ENCODE data around the gene HTT. TPM values are rescaled to one million over a fixed set of nuclear protein-coding genes. Genes with fewer than 3 reads are reported as not detected.

Gene HTT
- total RNA-seq, 1 donor = 44.5 TPM

DNA sequence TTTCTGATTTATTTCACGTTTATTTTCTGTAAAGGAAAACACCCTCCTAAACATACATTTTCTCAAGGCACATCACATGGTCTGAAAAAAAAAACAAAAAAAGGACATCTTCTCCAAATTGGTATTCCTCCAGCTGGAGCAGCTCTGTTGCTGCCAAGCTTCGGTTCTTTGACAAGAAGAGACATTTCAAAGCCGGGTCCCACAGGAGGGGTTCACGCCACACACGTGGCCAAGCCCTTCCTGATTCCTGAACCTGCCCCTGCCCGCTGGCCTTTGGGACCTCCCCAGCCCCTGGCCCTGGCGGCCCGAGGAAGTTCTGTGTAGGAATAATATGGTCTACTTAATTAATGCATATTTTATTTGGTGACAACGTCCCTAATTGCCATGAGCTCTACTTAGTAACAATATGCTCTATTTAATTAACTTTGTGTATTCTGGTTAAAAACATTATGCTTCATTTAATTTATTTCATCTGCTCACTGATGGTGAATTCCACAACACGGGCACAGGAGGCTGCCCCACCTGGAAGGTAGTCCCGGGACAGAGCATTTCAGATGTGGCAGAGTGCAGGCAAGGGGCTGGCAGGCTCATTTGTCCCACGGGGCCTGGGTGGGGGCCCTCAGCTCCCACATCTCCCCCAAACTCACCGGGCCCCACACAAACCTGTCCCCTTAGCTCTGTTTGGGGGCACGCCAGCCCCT lies 212.9 kb downstream of the HTT start:
- no peaks in the 10 kb centered on the region for H4K20me1 ChIP-seq (ENCODE audit: insufficient read depth, low read length)
- TF ChIP-seq, protein P1, sequence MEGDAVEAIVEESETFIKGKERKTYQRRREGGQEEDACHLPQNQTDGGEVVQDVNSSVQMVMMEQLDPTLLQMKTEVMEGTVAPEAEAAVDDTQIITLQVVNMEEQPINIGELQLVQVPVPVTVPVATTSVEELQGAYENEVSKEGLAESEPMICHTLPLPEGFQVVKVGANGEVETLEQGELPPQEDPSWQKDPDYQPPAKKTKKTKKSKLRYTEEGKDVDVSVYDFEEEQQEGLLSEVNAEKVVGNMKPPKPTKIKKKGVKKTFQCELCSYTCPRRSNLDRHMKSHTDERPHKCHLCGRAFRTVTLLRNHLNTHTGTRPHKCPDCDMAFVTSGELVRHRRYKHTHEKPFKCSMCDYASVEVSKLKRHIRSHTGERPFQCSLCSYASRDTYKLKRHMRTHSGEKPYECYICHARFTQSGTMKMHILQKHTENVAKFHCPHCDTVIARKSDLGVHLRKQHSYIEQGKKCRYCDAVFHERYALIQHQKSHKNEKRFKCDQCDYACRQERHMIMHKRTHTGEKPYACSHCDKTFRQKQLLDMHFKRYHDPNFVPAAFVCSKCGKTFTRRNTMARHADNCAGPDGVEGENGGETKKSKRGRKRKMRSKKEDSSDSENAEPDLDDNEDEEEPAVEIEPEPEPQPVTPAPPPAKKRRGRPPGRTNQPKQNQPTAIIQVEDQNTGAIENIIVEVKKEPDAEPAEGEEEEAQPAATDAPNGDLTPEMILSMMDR (IDR thresholded peaks at IDR 0.05; ENCODE audit: extremely low read depth, low read depth, low read length) = no peak
- H3K9me3 ChIP-seq (ENCODE audit: low read depth, low read length) = no peaks in the 10 kb centered on the region
- no peak overlapping the region for H2AFZ ChIP-seq (ENCODE audit: low read length)
- H3K4me1 ChIP-seq (ENCODE audit: insufficient read depth, low read length) = peaks cover 20% of the 10 kb centered on the region
- no peak overlapping the region for H3K4me2 ChIP-seq (ENCODE audit: insufficient read depth, low read length)
- no peak overlapping the region for H3K27ac ChIP-seq (ENCODE audit: low read depth, low read length)
- peak; percentile 72 for DNase-seq (ENCODE audit: insufficient read length, low spot score, missing footprints)
- no peaks in the 10 kb centered on the region for H3K79me2 ChIP-seq (ENCODE audit: insufficient read depth, low read length)
- H3K27me3 ChIP-seq (ENCODE audit: insufficient read depth, low read length) = peaks cover 20% of the 10 kb centered on the region
- no peak overlapping the region for H3K4me3 ChIP-seq (ENCODE audit: insufficient read depth, low read length)
- H3K36me3 ChIP-seq (ENCODE audit: insufficient read depth, low read length) = no peaks in the 10 kb centered on the region

DNA sequence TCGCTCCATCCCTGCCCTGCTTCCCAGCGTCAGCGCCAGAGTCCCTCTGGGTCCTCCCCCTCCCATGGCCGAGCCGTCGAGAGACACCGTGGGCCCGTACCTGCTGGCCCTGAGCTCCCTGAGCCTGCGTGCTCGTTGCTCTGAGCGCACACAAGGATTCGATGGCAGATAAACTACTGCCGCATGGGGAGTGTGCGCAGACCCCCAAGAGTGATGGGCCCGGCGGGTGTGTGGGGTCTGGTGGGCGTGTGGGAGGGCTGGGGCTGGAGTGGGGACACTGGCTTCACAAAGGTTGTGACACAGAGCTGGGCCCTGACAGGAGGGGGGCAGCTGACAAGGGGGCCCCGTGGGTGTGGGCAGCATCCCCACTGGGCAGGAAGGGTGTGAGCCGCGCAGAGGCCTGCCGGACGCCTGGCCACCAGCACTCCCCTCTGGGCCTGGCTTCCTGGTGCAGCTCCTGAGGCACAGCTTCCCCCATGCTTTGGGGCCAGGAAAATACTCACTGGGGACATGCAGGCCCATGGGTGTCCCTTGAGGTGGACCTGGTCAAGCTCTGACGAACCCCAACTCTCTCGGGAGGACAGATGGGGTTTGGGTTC lies 213.6 kb downstream of the HTT start:
- TF ChIP-seq, protein P1 (IDR thresholded peaks at IDR 0.05; ENCODE audit: extremely low read depth, low read depth, low read length) = no peak
- Histone ChIP-seq H4K20me1 (ENCODE audit: insufficient read depth, low read length) (no peaks in the 10 kb centered on the region), H3K9me3 (ENCODE audit: low read depth, low read length) (no peaks in the 10 kb centered on the region), H3K4me3 (ENCODE audit: insufficient read depth, low read length) (no peak overlapping the region), H3K4me2 (ENCODE audit: insufficient read depth, low read length) (no peak overlapping the region), H3K27me3 (ENCODE audit: insufficient read depth, low read length) (peaks cover 18% of the 10 kb centered on the region), H3K4me1 (ENCODE audit: insufficient read depth, low read length) (peaks cover 20% of the 10 kb centered on the region), H3K79me2 (ENCODE audit: insufficient read depth, low read length) (no peaks in the 10 kb centered on the region), H2AFZ (ENCODE audit: low read length) (no peak overlapping the region), H3K36me3 (ENCODE audit: insufficient read depth, low read length) (no peaks in the 10 kb centered on the region), H3K27ac (ENCODE audit: low read depth, low read length) (no peak overlapping the region)
- DNase-seq (ENCODE audit: insufficient read length, low spot score, missing footprints) = peak; percentile 39

DNA sequence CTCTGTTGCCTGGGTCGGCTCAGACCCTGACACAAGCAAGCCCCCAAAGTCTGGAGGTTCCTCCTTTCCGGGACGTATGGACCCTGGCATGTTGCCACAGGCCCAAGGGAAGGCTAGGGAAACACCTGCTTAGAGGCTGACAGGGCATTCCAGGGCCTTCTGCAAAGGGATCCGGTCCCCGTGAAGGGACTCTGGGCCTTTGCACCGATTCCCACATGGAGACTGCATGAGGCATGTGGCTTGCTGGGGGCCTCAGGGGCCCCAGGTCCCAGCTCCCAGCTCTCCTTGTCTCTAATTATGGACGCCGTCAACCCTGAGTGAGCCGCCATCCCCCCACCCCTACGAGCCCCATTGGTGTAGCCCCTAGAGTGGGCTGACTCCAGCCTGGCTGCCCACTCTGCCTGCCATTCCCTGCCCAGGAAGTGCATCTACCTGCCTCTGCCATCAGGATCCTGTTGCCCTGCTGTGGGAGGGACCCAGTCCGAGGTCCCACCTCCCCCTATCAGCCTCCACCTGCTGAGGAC lies 214.2 kb downstream of the HTT start:
- Histone ChIP-seq H3K9me3 (ENCODE audit: low read depth, low read length) (no peaks in the 10 kb centered on the region), H3K4me3 (ENCODE audit: insufficient read depth, low read length) (no peak overlapping the region), H3K36me3 (ENCODE audit: insufficient read depth, low read length) (no peaks in the 10 kb centered on the region), H3K79me2 (ENCODE audit: insufficient read depth, low read length) (peaks cover 4% of the 10 kb centered on the region), H3K4me2 (ENCODE audit: insufficient read depth, low read length) (no peak overlapping the region), H3K27ac (ENCODE audit: low read depth, low read length) (no peak overlapping the region), H3K4me1 (ENCODE audit: insufficient read depth, low read length) (peaks cover 22% of the 10 kb centered on the region), H2AFZ (ENCODE audit: low read length) (no peak overlapping the region), H4K20me1 (ENCODE audit: insufficient read depth, low read length) (no peaks in the 10 kb centered on the region), H3K27me3 (ENCODE audit: insufficient read depth, low read length) (peaks cover 16% of the 10 kb centered on the region)
- peak; percentile 48 for DNase-seq (ENCODE audit: insufficient read length, low spot score, missing footprints)
- TF ChIP-seq, protein P1 (IDR thresholded peaks at IDR 0.05; ENCODE audit: extremely low read depth, low read depth, low read length) = no peak

DNA sequence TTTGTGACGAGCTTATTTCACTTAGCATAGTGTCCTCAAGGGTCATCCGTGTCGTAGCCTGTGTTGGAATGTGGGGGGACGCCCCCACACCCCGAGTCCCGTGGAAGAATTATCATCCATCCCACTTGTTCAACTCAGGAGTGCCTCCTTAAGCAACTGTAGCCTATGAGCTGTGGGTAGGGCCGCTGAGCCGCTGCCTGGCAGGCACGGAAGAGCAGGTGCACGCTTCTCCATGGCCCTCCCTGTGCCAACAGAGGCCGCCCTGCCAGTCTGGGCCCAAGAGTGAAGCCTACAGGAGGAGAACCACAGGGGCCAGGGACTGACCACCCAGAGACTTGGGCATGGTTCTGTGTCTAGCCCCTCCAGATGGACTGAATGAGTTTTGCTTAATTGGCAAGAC lies 216.0 kb downstream of the HTT start:
- TF ChIP-seq, protein P1 (IDR thresholded peaks at IDR 0.05; ENCODE audit: extremely low read depth, low read depth, low read length) = no peak
- Histone ChIP-seq H2AFZ (ENCODE audit: low read length) (no peak overlapping the region), H3K4me1 (ENCODE audit: insufficient read depth, low read length) (peaks cover 28% of the 10 kb centered on the region), H3K79me2 (ENCODE audit: insufficient read depth, low read length) (peaks cover 20% of the 10 kb centered on the region), H3K27me3 (ENCODE audit: insufficient read depth, low read length) (peaks cover 16% of the 10 kb centered on the region), H3K27ac (ENCODE audit: low read depth, low read length) (no peak overlapping the region), H3K4me3 (ENCODE audit: insufficient read depth, low read length) (no peak overlapping the region), H3K9me3 (ENCODE audit: low read depth, low read length) (no peaks in the 10 kb centered on the region), H4K20me1 (ENCODE audit: insufficient read depth, low read length) (no peaks in the 10 kb centered on the region), H3K4me2 (ENCODE audit: insufficient read depth, low read length) (no peak overlapping the region), H3K36me3 (ENCODE audit: insufficient read depth, low read length) (no peaks in the 10 kb centered on the region)
- no peak for DNase-seq (ENCODE audit: insufficient read length, low spot score, missing footprints)
